Tibial artery (tissue), 4 donors: Measurements from ENCODE around the gene SPAG9.
"Not testable (repeated sequence)": the region's sequence is repeated elsewhere in the genome, so short reads cannot be mapped to it uniquely, and the experiment has no call there.

ENCODE experiments used
- DNase-seq, 2 donors: peaks; one replicate each; pipeline ENCODE4 v3.0.0-alpha.2; 2019
- H3K27ac ChIP-seq, 2 donors: fragments of 200-600 bp; sonication (generic) in 1 of 2; 1 replicate in 1 of 2; 2 replicates in 1 of 2; pipeline ENCODE4 v1.5.1; 2018 to 2019; ENCODE audit warnings: mild to moderate bottlenecking in 1 of 2
- H3K27me3 ChIP-seq, 2 donors: fragments of 200-600 bp; sonication (generic) in 1 of 2; one replicate each; pipeline versions ENCODE4 v1.5.1 to v1.6.0; 2016 to 2019
- H3K36me3 ChIP-seq, 3 donors: fragments of 200-600 bp; sonication (generic) in 2 of 3; one replicate each; pipeline ENCODE4 v1.5.1; 2016 to 2019; ENCODE audit warnings: mild to moderate bottlenecking in 2 of 3
- H3K4me1 ChIP-seq, 4 donors: fragments of 200-600 bp; sonication (generic) in 2 of 4; 1 replicate in 3 of 4; 2 replicates in 1 of 4; pipeline ENCODE4 v1.5.1; 2016 to 2019
- H3K4me3 ChIP-seq, 2 donors: fragments of 200-600 bp; sonication (generic) in 1 of 2; 1 replicate in 1 of 2; 2 replicates in 1 of 2; pipeline ENCODE4 v1.5.1; 2018 to 2019; ENCODE audit warnings: mild to moderate bottlenecking in 2 of 2
- H3K9me3 ChIP-seq, 3 donors: fragments of 200-600 bp; sonication (generic) in 1 of 3; one replicate each; pipeline ENCODE4 v1.5.1; 2016 to 2019
- CTCF ChIP-seq, 2 experiments: fragments of 200-600 bp in 1 of 2; fragments of 450-650 bp in 1 of 2; IDR thresholded peaks; one replicate each; pipeline ENCODE4 v1.5.1; 2017 to 2019; ENCODE audit warnings: antibody characterized with exemption in 2 of 2, mild to moderate bottlenecking in 1 of 2, moderate library complexity in 1 of 2
- intact Hi-C: fragments of 100-400 bp; cut with DNase I; formaldehyde crosslinking; loops from one replicate; pipeline ENCODE4 v1.15.0; 2023; ENCODE audit warnings: low total_unique reads

SPAG9 gene

GRCh38 chr17:51087072-51087757 is 33.5 kb downstream of the SPAG9 start:
- no peaks in the 10 kb centered on the region for H3K36me3 ChIP-seq
- H3K27ac ChIP-seq: no peak overlapping the region
- no peak overlapping the region for H3K4me3 ChIP-seq
- no peaks in the 10 kb centered on the region for H3K27me3 ChIP-seq
- H3K9me3 ChIP-seq: no peaks in the 10 kb centered on the region
- H3K4me1 ChIP-seq: peaks cover 0 to 66% (median 14%) of the 10 kb centered on the region in 4 donors
- no peak for DNase-seq
- intact Hi-C loops: no loop called here
- no peak for TF ChIP-seq CTCF (IDR thresholded peaks at IDR 0.05)

GRCh38 chr17:51085150-51085805 is 35.4 kb downstream of the SPAG9 start:
- TF ChIP-seq CTCF (IDR thresholded peaks at IDR 0.05): no peak
- H3K27me3 ChIP-seq: no peaks in the 10 kb centered on the region
- H3K27ac ChIP-seq: no peak overlapping the region
- no peak overlapping the region for H3K4me3 ChIP-seq
- DNase-seq: no peak
- intact Hi-C loops: no loop called here
- no peaks in the 10 kb centered on the region for H3K36me3 ChIP-seq
- peaks cover 0 to 47% (median 10%) of the 10 kb centered on the region in 4 donors for H3K4me1 ChIP-seq
- no peaks in the 10 kb centered on the region for H3K9me3 ChIP-seq

- DNase-seq: no peak
- intact Hi-C loops: no loop called here
- Histone ChIP-seq H3K9me3 (no peaks in the 10 kb centered on the region), H3K4me3 (no peak overlapping the region), H3K27ac (no peak overlapping the region), H3K4me1 (peaks cover 0 to 45% (median 10%) of the 10 kb centered on the region in 4 donors), H3K36me3 (peaks cover 0 to 5% (median 3%) of the 10 kb centered on the region in 3 donors), H3K27me3 (no peaks in the 10 kb centered on the region)
- no peak for TF ChIP-seq CTCF (IDR thresholded peaks at IDR 0.05)
Observed at GRCh38 chr17:51083981-51084380, 36.7 kb downstream of the SPAG9 start.

GRCh38 chr17:51083364-51083763 is 37.3 kb downstream of the SPAG9 start:
- intact Hi-C loops, DNase-seq, H3K27me3 ChIP-seq, H3K4me3 ChIP-seq, H3K27ac ChIP-seq, H3K9me3 ChIP-seq: not testable (repeated sequence)
- peaks cover 6 to 10% (median 6%) of the 10 kb centered on the region in 3 donors for H3K36me3 ChIP-seq
- peaks cover 0 to 45% (median 10%) of the 10 kb centered on the region in 4 donors for H3K4me1 ChIP-seq

- no peak for DNase-seq
- no peak for TF ChIP-seq CTCF (IDR thresholded peaks at IDR 0.05)
- Histone ChIP-seq H3K9me3 (no peaks in the 10 kb centered on the region), H3K4me1 (peaks cover 0 to 7% (median 0%) of the 10 kb centered on the region in 4 donors), H3K27ac (no peak overlapping the region), H3K4me3 (no peak overlapping the region), H3K27me3 (no peaks in the 10 kb centered on the region), H3K36me3 (peaks cover 10 to 40% (median 19%) of the 10 kb centered on the region in 3 donors)
- intact Hi-C loops: no loop called here
Observed at GRCh38 chr17:51079049-51079448, 41.6 kb downstream of the SPAG9 start.

GRCh38 chr17:51078009-51078592 is 42.6 kb downstream of the SPAG9 start:
- no peak for DNase-seq
- intact Hi-C loops: no loop called here
- Histone ChIP-seq H3K36me3 (peaks cover 10 to 40% (median 19%) of the 10 kb centered on the region in 3 donors), H3K9me3 (no peaks in the 10 kb centered on the region), H3K4me3 (no peak overlapping the region), H3K27ac (no peak overlapping the region), H3K4me1 (no peaks in the 10 kb centered on the region), H3K27me3 (no peaks in the 10 kb centered on the region)
- TF ChIP-seq CTCF (IDR thresholded peaks at IDR 0.05): no peak
